K562 (cell line): ENCODE data around the gene ZNRF1. TPM values are rescaled to one million over a fixed set of nuclear protein-coding genes. Genes with fewer than 3 reads are reported as not detected.

Experiments used
- AFF1 ChIP-seq, 2 experiments: fragments of 450-650 bp; IDR thresholded peaks; 2 replicates each; pipeline ENCODE4 v1.6.1; 2018; ENCODE audit warnings: mild to moderate bottlenecking in 2 of 2, low read depth in 1 of 2; ENCODE audit not compliant: partially characterized antibody in 2 of 2
- BACH1 ChIP-seq: fragments of 200-800 bp; sonication (Bioruptor generic); IDR thresholded peaks from 2 replicates; pipeline ENCODE4 v1.6.1; 2016; ENCODE audit warnings: missing genetic modification characterization, missing compliant biosample characterization
- BMI1 ChIP-seq: fragments of 150-350 bp; IDR thresholded peaks from 2 replicates; pipeline ENCODE4 v1.6.1; 2014; ENCODE audit warnings: low read length
- ELK3 ChIP-seq: fragments of 450-650 bp; formaldehyde crosslinking; IDR thresholded peaks from 2 replicates; pipeline ENCODE4 v1.4.0; 2020; ENCODE audit warnings: mild to moderate bottlenecking
- GTF2E2 ChIP-seq: fragments of 200-800 bp; sonication (Bioruptor generic); IDR thresholded peaks from 2 replicates; pipeline ENCODE4 v1.6.1; 2016; ENCODE audit warnings: missing genetic modification characterization, missing compliant biosample characterization
- HDAC1 ChIP-seq, 2 experiments: fragments of 450-650 bp; IDR thresholded peaks; 2 replicates each; pipeline ENCODE4 v1.6.1; 2016 to 2017; ENCODE audit warnings: inconsistent platforms in 1 of 2, mild to moderate bottlenecking in 1 of 2, moderate library complexity in 1 of 2
- HNRNPL ChIP-seq: fragments of 200-400 bp; formaldehyde crosslinking; IDR thresholded peaks from 2 replicates; pipeline ENCODE4 v1.6.1; 2017; ENCODE audit warnings: low read depth, mild to moderate bottlenecking, low read length
- KLF16 ChIP-seq: IDR thresholded peaks from 2 replicates; pipeline ENCODE4 v1.6.1; 2016; ENCODE audit warnings: antibody characterized with exemption
- MAX ChIP-seq: sonication (generic); formaldehyde crosslinking; IDR thresholded peaks from 2 replicates; pipeline ENCODE4 v1.9.0; 2022; ENCODE audit warnings: mild to moderate bottlenecking, missing genetic modification reagents
- MTA1 ChIP-seq: fragments of 450-650 bp; IDR thresholded peaks from 2 replicates; pipeline ENCODE4 v1.6.1; 2017; ENCODE audit warnings: borderline replicate concordance
- POLR3A ChIP-seq: IDR thresholded peaks from 2 replicates; pipeline ENCODE4 v1.6.1; 2011; ENCODE audit warnings: borderline replicate concordance, mild to moderate bottlenecking, moderate library complexity; ENCODE audit not compliant: insufficient read length, insufficient read depth; ENCODE audit errors: extremely low read depth
- PRPF4 ChIP-seq: fragments of 200-400 bp; formaldehyde crosslinking; IDR thresholded peaks from one replicate; pipeline ENCODE4 v1.6.1; 2017; ENCODE audit warnings: low read length, low read depth, mild to moderate bottlenecking; ENCODE audit not compliant: insufficient read depth, poor library complexity, severe bottlenecking
- RBFOX2 ChIP-seq: fragments of 200-400 bp; formaldehyde crosslinking; IDR thresholded peaks from 2 replicates; pipeline ENCODE4 v1.6.1; 2017; ENCODE audit warnings: low read depth, mild to moderate bottlenecking, low read length, moderate library complexity
- RBM34 ChIP-seq: fragments of 200-400 bp; formaldehyde crosslinking; IDR thresholded peaks from 2 replicates; pipeline ENCODE4 v1.6.1; 2018; ENCODE audit warnings: low read length, borderline replicate concordance; ENCODE audit not compliant: insufficient read depth
- SLC30A9 ChIP-seq: fragments of 250-450 bp; sonication (Bioruptor Pico); IDR thresholded peaks from 2 replicates; pipeline ENCODE4 v1.8.0; 2022; ENCODE audit warnings: mild to moderate bottlenecking, moderate library complexity
- SMARCC2 ChIP-seq: fragments of 450-650 bp; IDR thresholded peaks from 2 replicates; pipeline ENCODE4 v1.6.1; 2017; ENCODE audit warnings: antibody characterized with exemption, moderate library complexity, mild to moderate bottlenecking, low read depth
- SP1 ChIP-seq: sonication (generic); formaldehyde crosslinking; IDR thresholded peaks from 2 replicates; pipeline ENCODE4 v1.8.1; 2022; ENCODE audit warnings: mild to moderate bottlenecking, missing genetic modification reagents
- ZBTB2 ChIP-seq: fragments of 450-650 bp; IDR thresholded peaks from 2 replicates; pipeline ENCODE4 v1.6.1; 2016; ENCODE audit warnings: antibody characterized with exemption
- ZFP1 ChIP-seq: fragments of 450-650 bp; formaldehyde crosslinking; IDR thresholded peaks from 2 replicates; pipeline ENCODE4 v1.4.0; 2020; ENCODE audit warnings: mild to moderate bottlenecking, mixed read lengths
- ZNF165 ChIP-seq: fragments of 250-450 bp; sonication (Bioruptor Pico); IDR thresholded peaks from 2 replicates; pipeline ENCODE4 v1.4.0; 2020; ENCODE audit warnings: borderline replicate concordance
- ZNF175 ChIP-seq: fragments of 200-800 bp; sonication (Bioruptor generic); IDR thresholded peaks from 2 replicates; pipeline ENCODE4 v1.6.1; 2016; ENCODE audit warnings: low read depth, mild to moderate bottlenecking, missing genetic modification characterization, missing compliant biosample characterization
- ZNF212 ChIP-seq: fragments of 450-650 bp; formaldehyde crosslinking; IDR thresholded peaks from 2 replicates; pipeline ENCODE4 v1.4.0; 2020; ENCODE audit warnings: mild to moderate bottlenecking
- polyA plus RNA-seq, 8 experiments: library from polyadenylated mRNA; depleted of rRNA in 4 of 8; stranded (reverse) in 5 of 8; unstranded in 3 of 8; fragments of >200 nt; fragmentation: Nextera tagmentation in 2 of 8; fragmentation: Illumina TruSeq in 1 of 8; extraction: Ambion mirVana in 2 of 8; extraction: Trizol in 1 of 8; gene quantifications; 2 replicates each; pipeline versions ENCODE4 v1.2.1 to v1.2.3, GENCODE V29; 2011 to 2014; ENCODE audit warnings: inconsistent platforms in 1 of 8, missing spikeins in 1 of 8
- total RNA-seq, 7 experiments: library from RNA; depleted of rRNA in 6 of 7; stranded (reverse); fragments of >200 nt in 6 of 7; fragmentation: Illumina TruSeq in 2 of 7; extraction: Trizol in 2 of 7; gene quantifications; 2 replicates each; pipeline versions ENCODE4 v1.2.1 to v1.2.3, GENCODE V29; 2011 to 2021; ENCODE audit warnings: low replicate concordance in 1 of 7

ZNRF1 gene
- total and polyA plus RNA-seq, 9 of the 15 experiments (the other 6 are each of a cell fraction or from before 2014, with no cell fraction given), result 9.5 to 37.7 (median 20.0) TPM

GRCh38 chr16:75042426-75043174 is 43.8 kb downstream of the ZNRF1 start (continued):
- TF ChIP-seq AFF1 (IDR thresholded peaks at IDR 0.05; ENCODE audit: low read depth in 1 of 2, partially characterized antibody in 2 of 2) (peak in 1 of 2 experiments; percentile 33), GTF2E2 (tag) (peak; percentile 29; the same call in 1 of the 2 replicates), MTA1 (no peak), ZNF175 (peak; percentile 67; the same call in 1 of the 2 replicates), MAX (CRISPR knock-in tag) (no peak), ZNF212 (CRISPR knock-in tag) (no peak), ZNF165 (CRISPR knock-in tag) (no peak), HNRNPL (no peak), SP1 (CRISPR knock-in tag) (no peak), RBM34 (no peak), BACH1 (tag) (peak; percentile 25; the same call in 1 of the 2 replicates), HDAC1 (IDR thresholded peaks at IDR 0.05) (no peak), POLR3A (no peak), SMARCC2 (0 out of 2 replicates have a peak, but pooled peaks have one; percentile 19), PRPF4 (no peak), BMI1 (no peak), ZFP1 (CRISPR knock-in tag) (no peak), ELK3 (CRISPR knock-in tag) (no peak), RBFOX2 (0 out of 2 replicates have a peak, but pooled peaks have one; percentile 30), KLF16 (0 out of 2 replicates have a peak, but pooled peaks have one; percentile 8), SLC30A9 (CRISPR knock-in tag) (no peak), ZBTB2 (no peak)
